OCI-LY7 (cell line): ENCODE data around the gene GMDS. TPM values are rescaled to one million over a fixed set of nuclear protein-coding genes. Genes with fewer than 3 reads are reported as not detected.

Experiments used
- BruUV-seq: library from RNA; stranded (reverse); fragments of 400-500 nt; replicated peaks from 2 replicates; lab custom pipeline; 2021; lab: Mats Ljungman, UMichigan
- CTCF ChIA-PET: fragments of 300-600 bp; sonication (Branson Sonifier 250); formaldehyde crosslinking; loops from one replicate; lab custom pipeline; 2022; ENCODE audit warnings: antibody characterized with exemption; ENCODE audit not compliant: unreplicated experiment; lab: Charles Lee
- POLR2A ChIA-PET: fragments of 300-600 bp; sonication (Branson Sonifier 250); formaldehyde crosslinking; loops from one replicate; lab custom pipeline; 2022; ENCODE audit warnings: antibody characterized with exemption; lab: Charles Lee
- DNase-seq: peaks from one replicate; pipeline ENCODE4 v3.0.0-alpha.2; 2015; ENCODE audit warnings: low spot score
- H2AFZ ChIP-seq: fragments of 200-600 bp; sonication (generic), shearing (Covaris generic); 2 replicates; pipeline ENCODE4 v1.6.1; 2014; ENCODE audit warnings: mild to moderate bottlenecking, antibody characterized with exemption, low read length, moderate library complexity
- H3K27ac ChIP-seq: fragments of 200-600 bp; sonication (generic); 2 replicates; pipeline ENCODE4 v1.5.1; 2014; ENCODE audit warnings: mixed run types, low read depth, mild to moderate bottlenecking, moderate library complexity, low read length, inconsistent platforms; ENCODE audit not compliant: poor library complexity, severe bottlenecking
- H3K36me3 ChIP-seq: fragments of 200-600 bp; sonication (generic); 2 replicates; pipeline ENCODE4 v1.6.1; 2014; ENCODE audit warnings: mild to moderate bottlenecking, antibody characterized with exemption, low read length, moderate library complexity, mixed read lengths; ENCODE audit not compliant: insufficient read depth
- H3K4me1 ChIP-seq: fragments of 200-600 bp; sonication (generic); 2 replicates; pipeline ENCODE4 v1.5.1; 2014; ENCODE audit warnings: mild to moderate bottlenecking, low read length; ENCODE audit not compliant: insufficient read depth, poor library complexity, severe bottlenecking
- H3K4me2 ChIP-seq: fragments of 200-600 bp; sonication (generic); 2 replicates; pipeline ENCODE4 v1.6.1; 2014; ENCODE audit warnings: mild to moderate bottlenecking, low read length
- H3K4me3 ChIP-seq: fragments of 200-600 bp; sonication (generic); 2 replicates; pipeline ENCODE4 v1.5.1; 2014; ENCODE audit warnings: mild to moderate bottlenecking, low read depth, low read length; ENCODE audit not compliant: poor library complexity, severe bottlenecking
- H3K79me2 ChIP-seq: fragments of 200-600 bp; sonication (generic); 2 replicates; pipeline ENCODE4 v1.6.1; 2016; ENCODE audit warnings: low read depth, mild to moderate bottlenecking, low read length, moderate library complexity, mixed read lengths; ENCODE audit not compliant: insufficient read depth
- H3K9me2 ChIP-seq: fragments of 200-600 bp; sonication (generic); 2 replicates; pipeline ENCODE4 v1.6.1; 2016; ENCODE audit warnings: mild to moderate bottlenecking, low read length, mixed read lengths; ENCODE audit not compliant: insufficient read depth
- H3K9me3 ChIP-seq: fragments of 200-600 bp; sonication (generic); 2 replicates; pipeline ENCODE4 v1.6.1; 2014; ENCODE audit warnings: mild to moderate bottlenecking, mixed run types, low read length, mixed read lengths
- H4K20me1 ChIP-seq: fragments of 200-600 bp; sonication (generic); 2 replicates; pipeline ENCODE4 v1.6.1; 2014; ENCODE audit warnings: mild to moderate bottlenecking, antibody characterized with exemption, low read length, moderate library complexity, mixed read lengths; ENCODE audit not compliant: insufficient read depth
- EZH2phosphoT487 ChIP-seq: fragments of 200-600 bp; sonication (generic); IDR thresholded peaks from 2 replicates; pipeline ENCODE4 v1.6.1; 2018; ENCODE audit warnings: low read depth, borderline replicate concordance, mild to moderate bottlenecking, mixed run types, antibody characterized with exemption, low read length, moderate library complexity, mixed read lengths
- intact Hi-C: fragments of 100-400 bp; cut with micrococcal nuclease; formaldehyde crosslinking; loops from one replicate; pipeline ENCODE4 v1.10.0; 2022; ENCODE audit not compliant: unreplicated experiment
- total RNA-seq, 2 experiments: library from RNA; depleted of rRNA in 1 of 2; stranded (reverse); fragments of >200 nt in 1 of 2; shearing (Covaris generic) in 1 of 2; gene quantifications; 2 replicates each; pipeline ENCODE4 v1.2.3, GENCODE V29; 2014 to 2022
- TF ChIP-seq, protein P1 (sequence below): fragments of 200-600 bp; sonication (generic); conservative IDR thresholded peaks from 2 replicates; pipeline ENCODE4 v1.5.1; 2014; ENCODE audit warnings: mild to moderate bottlenecking, antibody characterized with exemption, low read length, moderate library complexity, mixed read lengths

Gene GMDS
- total RNA-seq, 2 experiments from 2014 or later = 9.9 to 26.8 TPM

DNA sequence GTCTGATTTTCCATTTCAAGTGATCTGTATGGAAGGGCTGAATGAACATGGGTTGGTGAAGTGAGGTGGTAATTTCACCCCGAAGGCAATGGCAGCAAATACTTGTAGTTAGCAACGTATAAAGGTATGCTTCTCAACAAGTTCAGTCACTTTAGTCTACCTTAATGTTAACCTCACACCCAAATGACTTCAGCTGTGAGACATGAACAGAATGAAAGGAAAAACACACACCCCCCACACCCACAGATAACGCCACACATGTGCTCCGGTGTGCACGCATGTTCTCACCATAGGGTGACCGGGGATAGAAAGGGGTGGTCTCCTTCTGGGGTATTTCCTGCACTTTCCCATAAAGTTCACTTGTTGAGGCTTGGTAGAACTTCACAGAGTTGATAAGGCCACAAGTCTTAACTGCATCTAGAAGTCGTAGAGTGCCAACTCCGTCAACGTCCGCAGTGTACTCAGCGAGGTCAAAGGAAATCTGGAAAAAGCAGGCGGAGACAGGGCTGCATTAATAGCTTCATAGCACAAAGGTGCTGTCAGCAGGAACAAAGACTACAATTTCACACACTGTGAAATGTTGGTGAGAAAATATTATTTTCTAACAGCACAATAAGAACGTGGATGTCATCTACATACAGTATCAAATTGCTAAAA is 284.8 kb downstream of the GMDS start:
- H3K36me3 ChIP-seq = no peaks in the 10 kb centered on the region
- CTCF ChIA-PET = no interaction called here
- H2AFZ ChIP-seq = no peak overlapping the region
- H3K79me2 ChIP-seq = no peaks in the 10 kb centered on the region
- H3K4me1 ChIP-seq = no peaks in the 10 kb centered on the region
- H3K9me3 ChIP-seq = no peaks in the 10 kb centered on the region
- H3K9me2 ChIP-seq = no peaks in the 10 kb centered on the region
- no peak for DNase-seq
- H4K20me1 ChIP-seq = no peaks in the 10 kb centered on the region
- BruUV-seq = no TSS peak
- intact Hi-C loops = no loop called here
- no peak overlapping the region for H3K4me2 ChIP-seq
- H3K4me3 ChIP-seq = no peak overlapping the region
- H3K27ac ChIP-seq = no peak overlapping the region
- TF ChIP-seq EZH2phosphoT487 = no peak
- TF ChIP-seq, protein P1, sequence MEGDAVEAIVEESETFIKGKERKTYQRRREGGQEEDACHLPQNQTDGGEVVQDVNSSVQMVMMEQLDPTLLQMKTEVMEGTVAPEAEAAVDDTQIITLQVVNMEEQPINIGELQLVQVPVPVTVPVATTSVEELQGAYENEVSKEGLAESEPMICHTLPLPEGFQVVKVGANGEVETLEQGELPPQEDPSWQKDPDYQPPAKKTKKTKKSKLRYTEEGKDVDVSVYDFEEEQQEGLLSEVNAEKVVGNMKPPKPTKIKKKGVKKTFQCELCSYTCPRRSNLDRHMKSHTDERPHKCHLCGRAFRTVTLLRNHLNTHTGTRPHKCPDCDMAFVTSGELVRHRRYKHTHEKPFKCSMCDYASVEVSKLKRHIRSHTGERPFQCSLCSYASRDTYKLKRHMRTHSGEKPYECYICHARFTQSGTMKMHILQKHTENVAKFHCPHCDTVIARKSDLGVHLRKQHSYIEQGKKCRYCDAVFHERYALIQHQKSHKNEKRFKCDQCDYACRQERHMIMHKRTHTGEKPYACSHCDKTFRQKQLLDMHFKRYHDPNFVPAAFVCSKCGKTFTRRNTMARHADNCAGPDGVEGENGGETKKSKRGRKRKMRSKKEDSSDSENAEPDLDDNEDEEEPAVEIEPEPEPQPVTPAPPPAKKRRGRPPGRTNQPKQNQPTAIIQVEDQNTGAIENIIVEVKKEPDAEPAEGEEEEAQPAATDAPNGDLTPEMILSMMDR = no peak
- POLR2A ChIA-PET = interaction anchor here (0.6 kb wide), 1 partner anchor 33 kb away, joined by 3 read pairs; no protein-coding TSS in a partner anchor

DNA sequence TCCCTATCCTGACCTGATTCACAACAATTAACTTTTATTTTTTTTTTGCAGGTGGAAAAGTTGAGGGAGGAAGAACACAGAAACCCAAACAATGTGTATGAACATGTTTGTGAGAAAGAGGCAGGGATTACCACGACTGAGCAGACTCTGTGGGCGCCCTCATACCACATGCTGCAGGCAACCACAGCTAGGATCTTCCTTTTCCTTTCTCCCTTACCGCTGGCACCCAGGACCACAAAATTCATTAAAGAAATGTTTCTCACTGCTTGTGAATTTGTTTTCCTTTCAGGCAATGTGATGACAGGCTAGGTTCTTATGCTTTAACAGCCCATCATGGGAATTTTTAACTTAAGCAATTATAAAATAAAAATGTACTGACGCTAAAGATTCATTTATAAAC is 287.1 kb downstream of the GMDS start:
- H2AFZ ChIP-seq = no peak overlapping the region
- H3K9me2 ChIP-seq = no peaks in the 10 kb centered on the region
- BruUV-seq = TSS peak; percentile 21
- no peak overlapping the region for H3K27ac ChIP-seq
- intact Hi-C loops = no loop called here
- no peak overlapping the region for H3K4me3 ChIP-seq
- H3K9me3 ChIP-seq = no peaks in the 10 kb centered on the region
- H3K79me2 ChIP-seq = no peaks in the 10 kb centered on the region
- ChIA-PET CTCF (no interaction called here), POLR2A (no interaction called here)
- no peak for DNase-seq
- H3K4me2 ChIP-seq = no peak overlapping the region
- TF ChIP-seq EZH2phosphoT487 = no peak
- TF ChIP-seq, protein P1 = no peak
- H3K36me3 ChIP-seq = no peaks in the 10 kb centered on the region
- H4K20me1 ChIP-seq = no peaks in the 10 kb centered on the region
- H3K4me1 ChIP-seq = no peaks in the 10 kb centered on the region

DNA sequence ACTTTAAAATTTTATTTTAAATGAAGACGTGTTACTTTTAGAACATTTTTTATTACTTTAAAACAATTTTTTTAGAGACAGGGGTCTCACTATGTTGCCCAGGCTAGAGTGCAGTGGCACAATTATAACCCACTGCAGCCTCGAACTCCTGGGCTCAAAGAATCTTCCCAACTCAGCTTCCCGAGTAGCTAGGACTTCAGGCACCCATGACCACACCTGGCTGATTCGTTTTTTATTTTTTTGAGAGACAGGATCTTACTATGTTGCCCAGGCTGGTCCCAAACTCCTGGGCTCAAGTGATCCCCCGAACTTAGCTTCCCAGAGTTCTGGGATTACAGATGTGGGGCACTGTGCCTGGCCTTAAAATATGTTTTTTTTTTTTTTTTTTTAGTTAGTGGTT is 287.7 kb downstream of the GMDS start:
- intact Hi-C loops = no loop called here
- POLR2A ChIA-PET = no interaction called here
- H3K27ac ChIP-seq = no peak overlapping the region
- H2AFZ ChIP-seq = no peak overlapping the region
- no peaks in the 10 kb centered on the region for H3K4me1 ChIP-seq
- BruUV-seq = no TSS peak
- CTCF ChIA-PET = no interaction called here
- H3K4me3 ChIP-seq = no peak overlapping the region
- no peak overlapping the region for H3K4me2 ChIP-seq
- H3K79me2 ChIP-seq = no peaks in the 10 kb centered on the region
- DNase-seq = no peak
- H3K9me2 ChIP-seq = no peaks in the 10 kb centered on the region
- no peaks in the 10 kb centered on the region for H3K36me3 ChIP-seq
- H3K9me3 ChIP-seq = no peaks in the 10 kb centered on the region
- no peaks in the 10 kb centered on the region for H4K20me1 ChIP-seq
- TF ChIP-seq EZH2phosphoT487 = no peak
- TF ChIP-seq, protein P1 = no peak
